ENCODE results near the gene FRYL. TPM values are rescaled to one million over a fixed set of nuclear protein-coding genes. Genes with fewer than 3 reads are reported as not detected.
"Not testable (repeated sequence)": the region's sequence is repeated elsewhere in the genome, so short reads cannot be mapped to it uniquely, and the experiment has no call there.

FRYL gene
- total RNA-seq, result 100 to 1,000 TPM; 124 to 134 TPM
- 10 to 100 TPM; 17.1 to 43.6 TPM for polyA plus RNA-seq

- peak; percentile 98 to 99 (median 99) for DNase-seq
- Histone ChIP-seq H3K4me1 (ENCODE audit: insufficient read depth, low read length) (peaks cover 45% of the 10 kb centered on the region), H3K36me3 (ENCODE audit: insufficient read depth, low read length) (no peaks in the 10 kb centered on the region), H3K27me3 (ENCODE audit: insufficient read depth, low read length) (no peaks in the 10 kb centered on the region), H3K27ac (ENCODE audit: low read depth, low read length) (peak within 1 kb of the TSS; percentile 78), H3K4me3 (ENCODE audit: low read length in 2 of 2) (peak within 1 kb of the TSS; percentile 89 to 96), H3K9me3 (ENCODE audit: control insufficient read depth in 1 of 2, low read length in 2 of 2) (no peaks in the 10 kb centered on the region)
- Mint-ChIP-seq H3K27me3 (no peaks in the 10 kb centered on the region), H3K9me3 (peaks cover 0 to 3% (median 0%) of the 10 kb centered on the region in 8 donors), H3K4me3 (peak within 1 kb of the TSS; percentile 90 to 98 (median 94)), H3K27ac (peak within 1 kb of the TSS; percentile 83 to 98 (median 93)), H3K4me1 (peaks cover 27 to 53% (median 40%) of the 10 kb centered on the region in 4 donors), H3K36me3 (peaks cover 0 to 13% of the 10 kb centered on the region in 2 donors)
- intact Hi-C loops (cut with micrococcal nuclease), result loop anchor here (1.0 to 10.0 kb wide), 10 partner anchors 38 to 645 kb away; partner anchors contain the start of genes OCIAD2, SLAIN2 and TXK
- CTCF ChIA-PET (ENCODE audit: partially characterized antibody), result interaction anchor here (0.6 to 3.3 kb wide), 12 partner anchors 8 to 201 kb away, joined by 3 to 19 read pairs (median 4); partner anchors contain the start of genes OCIAD1 and OCIAD2
- POLR2A ChIA-PET (ENCODE audit: partially characterized antibody), result interaction anchor here (0.6 to 3.3 kb wide), 21 partner anchors 11 to 439 kb away, joined by 3 to 49 read pairs (median 4); partner anchors contain the start of genes OCIAD1, OCIAD2 and SLAIN2
These were observed at the start of gene FRYL for GRCh38 chr4:48779998-48780864. Gene FRYL (minus strand): TSS chr4:48780279. CDS start chr4:48634410, 145,869 bp downstream.

- Histone ChIP-seq H3K27me3 (ENCODE audit: insufficient read depth, low read length) (no peaks in the 10 kb centered on the region), H3K4me3 (ENCODE audit: low read length in 2 of 2) (no peak overlapping the region), H3K36me3 (ENCODE audit: insufficient read depth, low read length) (no peaks in the 10 kb centered on the region), H3K27ac (ENCODE audit: low read depth, low read length) (no peak overlapping the region), H3K9me3 (ENCODE audit: control insufficient read depth in 1 of 2, low read length in 2 of 2) (no peaks in the 10 kb centered on the region), H3K4me1 (ENCODE audit: insufficient read depth, low read length) (peaks cover 17% of the 10 kb centered on the region)
- Mint-ChIP-seq H3K27ac (no peak overlapping the region), H3K9me3 (peaks cover 0 to 2% (median 0%) of the 10 kb centered on the region in 8 donors), H3K4me1 (peaks cover 10 to 27% (median 22%) of the 10 kb centered on the region in 4 donors), H3K36me3 (peaks cover 0 to 11% of the 10 kb centered on the region in 2 donors), H3K4me3 (no peak overlapping the region), H3K27me3 (no peaks in the 10 kb centered on the region)
- intact Hi-C loops (cut with micrococcal nuclease), result no loop called here
- POLR2A ChIA-PET (ENCODE audit: partially characterized antibody), result interaction anchor here (1.3 kb wide), 1 partner anchor 49 kb away, joined by 4 read pairs; no protein-coding TSS in a partner anchor
- no peak for DNase-seq
- CTCF ChIA-PET (ENCODE audit: partially characterized antibody), result no interaction called here
These were observed 47.5 kb upstream of the FRYL start for GRCh38 chr4:48827622-48828021.

- H3K27me3 ChIP-seq (ENCODE audit: insufficient read depth, low read length); POLR2A ChIA-PET (ENCODE audit: partially characterized antibody); H3K27ac Mint-ChIP-seq; H3K9me3 ChIP-seq (ENCODE audit: control insufficient read depth in 1 of 2, low read length in 2 of 2); H3K4me3 Mint-ChIP-seq; H3K9me3 Mint-ChIP-seq; H3K27me3 Mint-ChIP-seq; intact Hi-C loops (cut with micrococcal nuclease); H3K36me3 Mint-ChIP-seq; H3K36me3 ChIP-seq (ENCODE audit: insufficient read depth, low read length); H3K27ac ChIP-seq (ENCODE audit: low read depth, low read length); H3K4me1 Mint-ChIP-seq; H3K4me1 ChIP-seq (ENCODE audit: insufficient read depth, low read length); H3K4me3 ChIP-seq (ENCODE audit: low read length in 2 of 2); DNase-seq; CTCF ChIA-PET (ENCODE audit: partially characterized antibody): not testable (repeated sequence)
These were observed 41.4 kb upstream of the FRYL start for GRCh38 chr4:48821431-48821830.

GRCh38 chr4:48816971-48817370 is 36.9 kb upstream of the FRYL start:
- Histone ChIP-seq H3K9me3 (ENCODE audit: control insufficient read depth in 1 of 2, low read length in 2 of 2) (no peaks in the 10 kb centered on the region), H3K4me1 (ENCODE audit: insufficient read depth, low read length) (no peaks in the 10 kb centered on the region), H3K27me3 (ENCODE audit: insufficient read depth, low read length) (no peaks in the 10 kb centered on the region), H3K27ac (ENCODE audit: low read depth, low read length) (no peak overlapping the region), H3K36me3 (ENCODE audit: insufficient read depth, low read length) (no peaks in the 10 kb centered on the region), H3K4me3 (ENCODE audit: low read length in 2 of 2) (no peak overlapping the region)
- Mint-ChIP-seq H3K27me3 (peaks cover 5 to 13% of the 10 kb centered on the region in 2 donors), H3K4me1 (no peaks in the 10 kb centered on the region), H3K36me3 (no peaks in the 10 kb centered on the region), H3K9me3 (peaks cover 0 to 2% (median 0%) of the 10 kb centered on the region in 8 donors), H3K4me3 (no peak overlapping the region), H3K27ac (no peak overlapping the region)
- no peak for DNase-seq
- intact Hi-C loops (cut with micrococcal nuclease), result no loop called here
- ChIA-PET POLR2A (ENCODE audit: partially characterized antibody) (no interaction called here), CTCF (ENCODE audit: partially characterized antibody) (no interaction called here)

- intact Hi-C loops (cut with micrococcal nuclease); CTCF ChIA-PET (ENCODE audit: partially characterized antibody); POLR2A ChIA-PET (ENCODE audit: partially characterized antibody); H3K9me3 Mint-ChIP-seq; H3K27me3 ChIP-seq (ENCODE audit: insufficient read depth, low read length); H3K4me3 ChIP-seq (ENCODE audit: low read length in 2 of 2); H3K9me3 ChIP-seq (ENCODE audit: control insufficient read depth in 1 of 2, low read length in 2 of 2); H3K4me3 Mint-ChIP-seq; H3K27ac Mint-ChIP-seq; H3K4me1 Mint-ChIP-seq; DNase-seq; H3K36me3 Mint-ChIP-seq; H3K36me3 ChIP-seq (ENCODE audit: insufficient read depth, low read length); H3K27ac ChIP-seq (ENCODE audit: low read depth, low read length); H3K4me1 ChIP-seq (ENCODE audit: insufficient read depth, low read length): not testable (repeated sequence)
- peaks cover 6 to 14% of the 10 kb centered on the region in 2 donors for H3K27me3 Mint-ChIP-seq
These were observed 36.2 kb upstream of the FRYL start for GRCh38 chr4:48816297-48816696.

- H3K4me3 Mint-ChIP-seq, result no peak overlapping the region
- intact Hi-C loops (cut with micrococcal nuclease), result no loop called here
- peaks cover 9 to 18% of the 10 kb centered on the region in 2 donors for H3K27me3 Mint-ChIP-seq
- Histone ChIP-seq H3K9me3 (ENCODE audit: control insufficient read depth in 1 of 2, low read length in 2 of 2) (no peaks in the 10 kb centered on the region), H3K4me1 (ENCODE audit: insufficient read depth, low read length) (no peaks in the 10 kb centered on the region), H3K4me3 (ENCODE audit: low read length in 2 of 2) (no peak overlapping the region), H3K36me3 (ENCODE audit: insufficient read depth, low read length) (no peaks in the 10 kb centered on the region), H3K27ac (ENCODE audit: low read depth, low read length) (no peak overlapping the region), H3K27me3 (ENCODE audit: insufficient read depth, low read length) (no peaks in the 10 kb centered on the region)
- ChIA-PET POLR2A (ENCODE audit: partially characterized antibody) (no interaction called here), CTCF (ENCODE audit: partially characterized antibody) (no interaction called here)
- peaks cover 0 to 2% (median 0%) of the 10 kb centered on the region in 8 donors for H3K9me3 Mint-ChIP-seq
- H3K4me1 Mint-ChIP-seq, result no peaks in the 10 kb centered on the region
- no peak overlapping the region for H3K27ac Mint-ChIP-seq
- no peak for DNase-seq
- H3K36me3 Mint-ChIP-seq, result no peaks in the 10 kb centered on the region
These were observed 35.4 kb upstream of the FRYL start for GRCh38 chr4:48815483-48815882.

GRCh38 chr4:48813964-48814363 is 33.9 kb upstream of the FRYL start:
- H3K4me3 ChIP-seq (ENCODE audit: low read length in 2 of 2), result no peak overlapping the region
- Mint-ChIP-seq H3K36me3 (no peaks in the 10 kb centered on the region), H3K27ac (no peak overlapping the region), H3K27me3 (peaks cover 8 to 18% of the 10 kb centered on the region in 2 donors), H3K9me3 (peaks cover 0 to 2% (median 0%) of the 10 kb centered on the region in 8 donors), H3K4me3 (no peak overlapping the region), H3K4me1 (no peaks in the 10 kb centered on the region)
- H3K4me1 ChIP-seq (ENCODE audit: insufficient read depth, low read length), result no peaks in the 10 kb centered on the region
- H3K36me3 ChIP-seq (ENCODE audit: insufficient read depth, low read length), result no peaks in the 10 kb centered on the region
- DNase-seq, result no peak
- no peaks in the 10 kb centered on the region for H3K9me3 ChIP-seq (ENCODE audit: control insufficient read depth in 1 of 2, low read length in 2 of 2)
- ChIA-PET POLR2A (ENCODE audit: partially characterized antibody) (no interaction called here), CTCF (ENCODE audit: partially characterized antibody) (interaction anchor here (0.8 to 1.1 kb wide), 2 partner anchors 18 to 114 kb away, joined by 3 read pairs; no protein-coding TSS in a partner anchor)
- H3K27me3 ChIP-seq (ENCODE audit: insufficient read depth, low read length), result no peaks in the 10 kb centered on the region
- intact Hi-C loops (cut with micrococcal nuclease), result no loop called here
- no peak overlapping the region for H3K27ac ChIP-seq (ENCODE audit: low read depth, low read length)

All from CD4-positive, alpha-beta memory T cell (primary cell).